Measurements from ENCODE around the gene EIF2S1. TPM values are rescaled to one million over a fixed set of nuclear protein-coding genes. Genes with fewer than 3 reads are reported as not detected.
A peak's percentile ranks its signal among the peaks of the same experiment; 100 is the strongest.

EIF2S1 gene
- total and polyA plus RNA-seq, 12 donors = 18.7 to 118 (median 94.3) TPM

DNA sequence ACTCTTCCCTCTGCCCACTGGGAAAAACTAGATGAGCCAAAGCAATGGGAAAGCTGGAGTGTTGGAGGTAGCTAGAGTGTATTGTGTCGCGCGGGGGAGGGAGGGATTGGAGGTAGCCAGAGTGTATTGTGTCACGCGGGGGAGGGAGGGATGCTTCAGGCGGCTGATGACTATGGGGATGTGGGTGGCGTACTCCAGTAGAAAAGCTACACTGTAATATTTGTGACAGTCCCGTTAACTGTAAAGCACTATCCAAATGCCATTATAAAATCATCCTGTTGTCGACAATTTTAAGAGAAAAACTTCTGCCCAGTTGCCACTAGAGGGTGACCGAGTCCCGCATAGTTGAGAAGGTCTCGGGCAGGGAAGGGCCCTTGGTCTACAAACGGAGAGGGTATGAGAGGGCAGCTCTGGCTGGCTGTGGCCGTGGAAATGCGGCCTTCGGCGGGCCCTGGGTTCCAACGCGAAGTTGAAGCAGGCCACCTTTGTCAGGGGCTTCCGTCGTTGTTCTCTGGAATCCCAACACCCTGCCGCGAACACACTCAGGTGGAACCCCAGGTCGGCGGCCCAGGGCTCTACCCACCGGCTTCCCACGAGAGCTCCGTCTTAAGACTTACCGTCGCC is 67.0 kb downstream of the EIF2S1 start:
- 29 to 33% methylated on average over 29 to 30 of the region's 30 CpGs for WGBS, 2 donors
- Histone ChIP-seq H3K4me1 (peaks cover 0 to 15% (median 0%) of the 10 kb centered on the region in 9 donors), H3K27ac (no peak overlapping the region), H3K36me3 (no peaks in the 10 kb centered on the region), H3K4me3 (no peak overlapping the region), H3K27me3 (peaks cover 0 to 25% (median 4%) of the 10 kb centered on the region in 7 donors), H3K9me3 (no peaks in the 10 kb centered on the region)
- ATAC-seq (peak; percentile 72 to 96 (median 88)), DNase-seq (peak; percentile 63 to 77)
- TF ChIP-seq CTCF (IDR thresholded peaks at IDR 0.05) = peak; percentile 46 to 85 (median 82)
- intact Hi-C loops (cut with DNase I) = loop anchor here in 9 of 10 donors (1.0 to 10.0 kb wide), 10 partner anchors 50 to 280 kb away; partner anchors contain the start of genes RDH12 (in 6 of the 9) and TMEM229B (in 1 of the 9)

- 76 to 84% methylated on average over 7 of the region's 7 CpGs for WGBS, 2 donors
- TF ChIP-seq CTCF (IDR thresholded peaks at IDR 0.05) = no peak
- no peaks in the 10 kb centered on the region for H3K9me3 ChIP-seq
- no peak overlapping the region for H3K4me3 ChIP-seq
- DNase-seq = no peak
- H3K4me1 ChIP-seq = peaks cover 0 to 19% (median 0%) of the 10 kb centered on the region in 9 donors
- ATAC-seq = no peak
- H3K36me3 ChIP-seq = no peaks in the 10 kb centered on the region
- peaks cover 0 to 25% (median 4%) of the 10 kb centered on the region in 7 donors for H3K27me3 ChIP-seq
- intact Hi-C loops (cut with DNase I) = loop anchor here (2.0 to 10.0 kb wide), 8 partner anchors 49 to 279 kb away; partner anchors contain the start of genes RDH12 (in 6 of the 10) and TMEM229B (in 1 of the 10)
- H3K27ac ChIP-seq = no peak overlapping the region
Measured at GRCh38 chr14:67428501-67429031, 68.4 kb downstream of the EIF2S1 start.

- Histone ChIP-seq H3K9me3 (no peaks in the 10 kb centered on the region), H3K27me3 (peaks cover 0 to 21% (median 4%) of the 10 kb centered on the region in 7 donors), H3K36me3 (no peaks in the 10 kb centered on the region), H3K4me3 (no peak overlapping the region), H3K27ac (no peak overlapping the region), H3K4me1 (peaks cover 0 to 19% (median 0%) of the 10 kb centered on the region in 9 donors)
- ATAC-seq (no peak), DNase-seq (no peak)
- no peak for TF ChIP-seq CTCF (IDR thresholded peaks at IDR 0.05)
- 71 to 73% methylated on average over 9 of the region's 9 CpGs for WGBS, 2 donors
- intact Hi-C loops (cut with DNase I) = loop anchor here (2.0 to 10.0 kb wide), 8 partner anchors 48 to 278 kb away; partner anchors contain the start of genes RDH12 (in 6 of the 10) and TMEM229B (in 1 of the 10)
Measured at GRCh38 chr14:67429510-67430205, 69.5 kb downstream of the EIF2S1 start.

- TF ChIP-seq CTCF (IDR thresholded peaks at IDR 0.05) = no peak
- Histone ChIP-seq H3K27me3 (peaks cover 0 to 4% (median 3%) of the 10 kb centered on the region in 7 donors), H3K9me3 (no peaks in the 10 kb centered on the region), H3K36me3 (no peaks in the 10 kb centered on the region), H3K27ac (no peak overlapping the region), H3K4me3 (no peak overlapping the region), H3K4me1 (peaks cover 0 to 8% (median 0%) of the 10 kb centered on the region in 9 donors)
- ATAC-seq (no peak), DNase-seq (no peak)
- WGBS, 2 donors = 49 to 56% methylated on average over 7 of the region's 7 CpGs
- intact Hi-C loops (cut with DNase I) = no loop called here
Measured at GRCh38 chr14:67432050-67432564, 72.0 kb downstream of the EIF2S1 start.
